ENCODE data around the gene ACCS.

DNA sequence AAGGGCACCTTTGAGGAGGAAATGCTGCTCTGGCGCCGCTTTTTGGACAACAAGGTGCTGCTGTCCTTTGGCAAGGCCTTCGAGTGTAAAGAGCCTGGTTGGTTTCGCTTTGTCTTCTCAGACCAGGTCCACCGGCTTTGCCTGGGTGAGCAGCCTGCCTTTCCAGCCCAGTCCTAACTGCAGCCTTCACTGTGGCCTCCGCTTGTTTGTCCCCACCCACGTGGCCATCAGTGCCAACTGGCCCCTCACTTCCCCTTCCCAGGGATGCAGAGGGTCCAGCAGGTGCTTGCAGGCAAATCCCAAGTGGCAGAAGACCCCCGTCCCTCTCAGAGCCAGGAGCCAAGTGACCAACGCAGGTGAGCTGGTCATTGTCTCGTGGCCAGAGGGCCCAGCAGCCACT lies 17.4 kb downstream of the ACCS start:
- TF ChIP-seq, protein P1, sequence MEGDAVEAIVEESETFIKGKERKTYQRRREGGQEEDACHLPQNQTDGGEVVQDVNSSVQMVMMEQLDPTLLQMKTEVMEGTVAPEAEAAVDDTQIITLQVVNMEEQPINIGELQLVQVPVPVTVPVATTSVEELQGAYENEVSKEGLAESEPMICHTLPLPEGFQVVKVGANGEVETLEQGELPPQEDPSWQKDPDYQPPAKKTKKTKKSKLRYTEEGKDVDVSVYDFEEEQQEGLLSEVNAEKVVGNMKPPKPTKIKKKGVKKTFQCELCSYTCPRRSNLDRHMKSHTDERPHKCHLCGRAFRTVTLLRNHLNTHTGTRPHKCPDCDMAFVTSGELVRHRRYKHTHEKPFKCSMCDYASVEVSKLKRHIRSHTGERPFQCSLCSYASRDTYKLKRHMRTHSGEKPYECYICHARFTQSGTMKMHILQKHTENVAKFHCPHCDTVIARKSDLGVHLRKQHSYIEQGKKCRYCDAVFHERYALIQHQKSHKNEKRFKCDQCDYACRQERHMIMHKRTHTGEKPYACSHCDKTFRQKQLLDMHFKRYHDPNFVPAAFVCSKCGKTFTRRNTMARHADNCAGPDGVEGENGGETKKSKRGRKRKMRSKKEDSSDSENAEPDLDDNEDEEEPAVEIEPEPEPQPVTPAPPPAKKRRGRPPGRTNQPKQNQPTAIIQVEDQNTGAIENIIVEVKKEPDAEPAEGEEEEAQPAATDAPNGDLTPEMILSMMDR (IDR thresholded peaks at IDR 0.05; ENCODE audit: insufficient read depth, low read depth, low read length), result no peak
- no peak for TF ChIP-seq EZH2 (IDR thresholded peaks at IDR 0.05; ENCODE audit: insufficient read depth, low read length)
